Astrocyte (in vitro differentiated cells and primary cell): ENCODE measurements around the gene ETV3. TPM values are rescaled to one million over a fixed set of nuclear protein-coding genes. Genes with fewer than 3 reads are reported as not detected.
"Not testable (repeated sequence)": the region's sequence is repeated elsewhere in the genome, so short reads cannot be mapped to it uniquely, and the experiment has no call there.

Experiments used
- DNase-seq: peaks from one replicate; pipeline ENCODE4 v3.0.0-alpha.2; 2010; ENCODE audit warnings: low read depth
- FAIRE-seq: peaks from 2 replicates; lab custom pipeline; 2011; peaks lifted over from hg19 to GRCh38; lab: Jason Lieb, UNC
- H2AFZ ChIP-seq: 2 replicates; pipeline ENCODE4 v1.6.0; 2012; ENCODE audit warnings: low read depth, low read length, inconsistent platforms
- H3K27ac ChIP-seq: 2 replicates; pipeline ENCODE4 v1.5.1; 2011; ENCODE audit warnings: low read depth, low read length, inconsistent platforms
- H3K27me3 ChIP-seq: 2 replicates; pipeline ENCODE4 v1.6.0; 2011; ENCODE audit warnings: low read length, inconsistent platforms; ENCODE audit not compliant: insufficient read depth
- H3K36me3 ChIP-seq: 2 replicates; pipeline ENCODE4 v1.5.1; 2011; ENCODE audit warnings: low read length, inconsistent platforms; ENCODE audit not compliant: insufficient read depth
- H3K4me1 ChIP-seq: 2 replicates; pipeline ENCODE4 v1.5.1; 2011; ENCODE audit warnings: low read length, inconsistent platforms; ENCODE audit not compliant: insufficient read depth
- H3K4me2 ChIP-seq: 2 replicates; pipeline ENCODE4 v1.6.0; 2012; ENCODE audit warnings: low read length, inconsistent platforms
- H3K4me3 ChIP-seq: 2 replicates; pipeline ENCODE4 v1.5.1; 2011; ENCODE audit warnings: low read depth, mild to moderate bottlenecking, low read length, inconsistent platforms; ENCODE audit not compliant: insufficient read depth
- H3K79me2 ChIP-seq: 2 replicates; pipeline ENCODE4 v1.6.0; 2012; ENCODE audit warnings: mild to moderate bottlenecking, low read length, inconsistent platforms; ENCODE audit not compliant: insufficient read depth
- H3K9ac ChIP-seq: 2 replicates; pipeline ENCODE4 v1.6.0; 2012; ENCODE audit warnings: mild to moderate bottlenecking, low read length, inconsistent platforms
- H3K9me3 ChIP-seq: 2 replicates; pipeline ENCODE4 v1.5.1; 2012; ENCODE audit warnings: low read depth, mild to moderate bottlenecking, low read length, inconsistent platforms; ENCODE audit not compliant: insufficient read depth
- H4K20me1 ChIP-seq: 2 replicates; pipeline ENCODE4 v1.6.0; 2012; ENCODE audit warnings: low read length, inconsistent platforms; ENCODE audit not compliant: insufficient read depth
- H3K27ac Mint-ChIP-seq: one replicate; pipeline ENCODE4 v1.8.0; 2021; ENCODE audit warnings: mild to moderate bottlenecking, mixed read lengths; ENCODE audit not compliant: unreplicated experiment
- H3K27me3 Mint-ChIP-seq: one replicate; pipeline ENCODE4 v1.8.0; 2021; ENCODE audit warnings: low read depth, mixed read lengths; ENCODE audit not compliant: unreplicated experiment
- H3K36me3 Mint-ChIP-seq: one replicate; pipeline ENCODE4 v1.8.0; 2021; ENCODE audit warnings: low read depth, mixed read lengths; ENCODE audit not compliant: unreplicated experiment
- H3K4me1 Mint-ChIP-seq: one replicate; pipeline ENCODE4 v1.8.0; 2021; ENCODE audit warnings: low read depth, mixed read lengths; ENCODE audit not compliant: unreplicated experiment
- H3K4me3 Mint-ChIP-seq: one replicate; pipeline ENCODE4 v1.8.0; 2021; ENCODE audit warnings: mild to moderate bottlenecking, moderate library complexity, mixed read lengths; ENCODE audit not compliant: unreplicated experiment
- H3K9me3 Mint-ChIP-seq: one replicate; pipeline ENCODE4 v1.8.0; 2021; ENCODE audit warnings: mild to moderate bottlenecking, mixed read lengths; ENCODE audit not compliant: unreplicated experiment
- CTCF ChIP-seq: IDR thresholded peaks from 2 replicates; pipeline ENCODE4 v1.5.1; 2011; ENCODE audit warnings: low read depth, mild to moderate bottlenecking, inconsistent platforms, low read length, moderate library complexity; ENCODE audit not compliant: insufficient read depth
- EZH2 ChIP-seq: IDR thresholded peaks from 2 replicates; pipeline ENCODE4 v1.6.1; 2012; ENCODE audit warnings: mild to moderate bottlenecking, low read length, inconsistent platforms; ENCODE audit not compliant: insufficient read depth
- total RNA-seq: library from RNA; stranded (reverse); gene quantifications from 2 replicates; pipeline ENCODE4 v1.2.1, GENCODE V29; 2021

The ETV3 gene
- total RNA-seq, 1 donor from 2014 or later, result 37.5 TPM

DNA sequence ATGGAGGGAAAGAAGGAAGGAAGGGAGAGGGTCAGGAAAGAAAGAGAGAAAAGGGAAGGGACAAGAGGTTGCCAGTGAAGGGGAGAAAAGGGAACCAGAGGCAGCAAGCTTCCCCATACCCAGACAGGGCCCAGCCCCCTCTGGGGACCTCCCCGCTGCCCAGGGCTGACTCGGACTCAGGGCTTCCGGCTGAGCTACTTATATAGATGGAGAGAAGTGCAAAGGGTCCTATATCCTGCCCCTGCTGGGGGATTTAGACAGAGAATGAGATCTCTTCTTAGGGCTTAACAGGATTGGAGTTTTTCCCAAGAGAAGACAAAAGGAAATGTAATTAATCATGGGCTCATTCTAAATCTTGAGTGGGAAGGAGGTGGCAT, 38.6 kb downstream of the ETV3 start, which contains the start of gene ETV3L:
Gene ETV3L, minus strand, starts transcription at position 176 of the 377 bp plus-strand sequence. CDS start 285 bp downstream, outside the sequence.
- peaks cover 6% of the 10 kb centered on the region for H3K9me3 Mint-ChIP-seq
- Histone ChIP-seq H2AFZ (no peak within 1 kb of the TSS), H3K27ac (no peak within 1 kb of the TSS)

GRCh38 chr1:157098987-157099632, 39.1 kb downstream of the ETV3 start:
- not testable (repeated sequence) for H3K9me3 ChIP-seq, H4K20me1 ChIP-seq, H2AFZ ChIP-seq, H3K4me1 Mint-ChIP-seq, H3K27me3 ChIP-seq, H3K27ac Mint-ChIP-seq, H3K79me2 ChIP-seq, H3K36me3 Mint-ChIP-seq, H3K4me2 ChIP-seq, DNase-seq, H3K9me3 Mint-ChIP-seq, H3K27ac ChIP-seq, H3K4me3 Mint-ChIP-seq, FAIRE-seq, H3K9ac ChIP-seq, H3K4me3 ChIP-seq, H3K36me3 ChIP-seq, H3K4me1 ChIP-seq
- peaks cover 19% of the 10 kb centered on the region for H3K27me3 Mint-ChIP-seq

More for the DNA sequence above, 38.6 kb downstream of the ETV3 start, which contains the start of gene ETV3L:
- TF ChIP-seq EZH2, result no peak
- no peak for TF ChIP-seq CTCF
- FAIRE-seq (no peak), DNase-seq (no peak)
- H3K36me3 Mint-ChIP-seq, result no peaks in the 10 kb centered on the region
- H3K27ac Mint-ChIP-seq, result no peak within 1 kb of the TSS
- H3K4me1 Mint-ChIP-seq, result peaks cover 6% of the 10 kb centered on the region
- H3K27me3 Mint-ChIP-seq, result peaks cover 19% of the 10 kb centered on the region
- no peaks in the 10 kb centered on the region for H3K27me3 ChIP-seq
- no peak within 1 kb of the TSS for H3K4me3 ChIP-seq
- no peak within 1 kb of the TSS for H3K9ac ChIP-seq
- H3K4me2 ChIP-seq, result no peak within 1 kb of the TSS
- no peaks in the 10 kb centered on the region for H3K79me2 ChIP-seq
- H4K20me1 ChIP-seq, result no peaks in the 10 kb centered on the region
- H3K4me1 ChIP-seq, result peaks cover 5% of the 10 kb centered on the region
- H3K36me3 ChIP-seq, result no peaks in the 10 kb centered on the region
- H3K9me3 ChIP-seq, result no peaks in the 10 kb centered on the region
- H3K4me3 Mint-ChIP-seq, result no peak within 1 kb of the TSS

DNA sequence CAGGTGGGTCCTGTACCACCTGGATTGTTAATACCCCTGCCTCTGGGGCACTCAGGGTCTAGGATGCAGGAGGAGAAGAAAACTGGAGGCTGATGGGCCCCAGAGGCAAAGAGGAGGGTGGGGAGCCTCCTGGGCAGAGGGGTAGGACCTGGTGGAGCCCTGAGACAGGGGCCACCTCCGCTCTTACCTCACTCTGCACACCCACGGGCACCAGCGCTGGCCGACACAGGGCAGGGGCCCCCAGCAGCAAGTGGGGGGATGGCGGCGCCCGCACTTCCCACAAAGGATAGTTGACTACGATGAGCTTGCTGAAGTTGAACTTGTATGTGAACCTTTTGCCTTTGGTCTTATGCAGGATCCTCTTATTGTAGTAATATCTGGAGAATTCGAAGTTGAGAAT, 39.7 kb downstream of the ETV3 start:
- Histone ChIP-seq H2AFZ (no peak overlapping the region), H3K4me2 (no peak overlapping the region), H3K27me3 (no peaks in the 10 kb centered on the region), H3K4me3 (no peak overlapping the region), H3K9ac (no peak overlapping the region), H3K9me3 (no peaks in the 10 kb centered on the region), H3K4me1 (no peaks in the 10 kb centered on the region), H4K20me1 (no peaks in the 10 kb centered on the region), H3K27ac (no peak overlapping the region), H3K79me2 (no peaks in the 10 kb centered on the region), H3K36me3 (no peaks in the 10 kb centered on the region)
- Mint-ChIP-seq H3K27me3 (peaks cover 17% of the 10 kb centered on the region), H3K4me3 (no peak overlapping the region), H3K9me3 (peaks cover 6% of the 10 kb centered on the region), H3K27ac (no peak overlapping the region), H3K36me3 (no peaks in the 10 kb centered on the region), H3K4me1 (peaks cover 5% of the 10 kb centered on the region)
- TF ChIP-seq CTCF (no peak), EZH2 (no peak)
- DNase-seq (no peak), FAIRE-seq (no peak)
